ENCODE measurements around the gene CLEC2B. TPM values are rescaled to one million over a fixed set of nuclear protein-coding genes. Genes with fewer than 3 reads are reported as not detected.

Gene CLEC2B
- polyA plus RNA-seq, 1 donor = 1.7 TPM

DNA sequence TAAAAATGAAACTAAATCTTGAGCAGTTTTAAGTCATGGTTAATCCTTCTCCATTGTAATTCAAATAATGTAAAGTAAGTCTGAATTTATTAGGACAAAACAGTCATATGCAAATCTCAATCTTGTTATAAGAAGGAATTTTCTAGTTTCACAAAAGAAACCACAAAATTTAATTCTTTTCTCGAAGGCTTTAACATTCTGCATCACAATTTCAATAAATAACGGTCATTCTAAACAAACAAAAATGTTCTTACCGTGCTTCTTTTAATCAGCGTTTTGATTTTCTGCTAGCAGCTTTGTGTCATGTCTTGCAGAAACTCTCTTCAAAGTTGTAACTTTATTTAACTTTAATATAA lies 225 bp downstream of the CLEC2B start:
- DNase-seq = no peak

DNA sequence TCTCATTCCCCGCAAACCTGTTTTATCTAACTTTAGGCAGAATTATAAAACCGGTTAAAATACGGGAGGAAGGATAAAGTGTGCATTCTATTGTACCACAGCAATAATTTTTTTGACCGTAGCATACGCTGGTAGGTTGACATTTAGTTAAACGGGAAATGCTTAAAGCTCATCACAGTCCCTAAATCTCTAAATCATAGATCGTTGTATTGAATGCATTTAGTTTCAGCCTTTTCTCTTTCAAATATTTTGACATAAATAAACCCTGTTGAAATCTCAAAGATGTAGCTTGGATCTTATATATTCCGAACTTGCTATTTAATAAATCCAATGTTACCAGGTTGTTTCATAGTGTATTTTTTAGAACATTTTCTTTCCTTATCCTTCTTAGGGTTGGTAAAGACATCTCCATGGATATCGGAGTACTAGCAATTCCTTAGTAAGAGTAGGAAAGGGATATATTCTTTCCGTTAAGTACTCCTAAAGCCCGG lies 798 bp downstream of the CLEC2B start:
- DNase-seq = no peak

GRCh38 chr12:9867531-9867930 lies 1.6 kb downstream of the CLEC2B start:
- no peak for DNase-seq

DNA sequence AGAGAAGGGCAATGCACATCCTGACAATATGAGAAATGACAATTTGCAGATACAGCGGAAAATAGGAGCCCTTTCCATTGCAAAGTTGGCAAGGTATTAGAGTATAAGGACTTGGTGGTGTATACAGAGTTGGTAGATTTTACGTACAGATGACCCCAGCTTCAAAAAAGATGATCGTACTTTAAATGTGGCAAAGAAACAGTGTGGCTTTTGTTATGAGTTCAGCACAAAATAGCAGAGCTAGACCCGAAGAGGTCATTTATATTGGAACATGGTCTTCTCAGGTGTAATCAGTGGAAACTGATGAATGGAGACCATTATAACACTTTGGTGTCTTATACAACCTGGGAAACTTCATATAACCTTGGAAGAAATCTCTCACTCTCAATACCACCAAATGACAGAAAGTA lies 2.3 kb downstream of the CLEC2B start:
- DNase-seq = no peak

GRCh38 chr12:9864913-9865675 lies 4.1 kb downstream of the CLEC2B start:
- DNase-seq = no peak

GRCh38 chr12:9858135-9858534 lies 11.0 kb downstream of the CLEC2B start:
- DNase-seq = no peak

GRCh38 chr12:9856894-9857293 lies 12.3 kb downstream of the CLEC2B start:
- no peak for DNase-seq

DNA sequence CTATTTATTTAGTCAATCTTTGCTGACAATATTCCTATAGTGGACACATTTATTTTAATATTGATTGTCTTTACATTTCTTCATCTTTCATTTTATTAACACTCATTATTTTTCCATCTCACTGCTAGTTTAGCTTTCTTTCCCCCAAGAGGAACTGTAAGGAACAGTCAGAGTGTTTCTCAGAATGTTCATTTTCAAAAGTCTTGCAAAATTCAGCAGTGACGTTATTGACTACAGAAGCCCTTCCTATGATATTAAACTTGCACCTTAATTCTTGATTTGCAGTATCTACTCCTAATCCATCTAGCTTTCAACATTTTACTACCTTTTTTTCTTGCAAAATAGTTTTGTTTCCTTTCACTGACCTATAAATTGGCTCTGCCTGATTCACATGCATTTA lies 13.0 kb downstream of the CLEC2B start:
- no peak for DNase-seq

DNA sequence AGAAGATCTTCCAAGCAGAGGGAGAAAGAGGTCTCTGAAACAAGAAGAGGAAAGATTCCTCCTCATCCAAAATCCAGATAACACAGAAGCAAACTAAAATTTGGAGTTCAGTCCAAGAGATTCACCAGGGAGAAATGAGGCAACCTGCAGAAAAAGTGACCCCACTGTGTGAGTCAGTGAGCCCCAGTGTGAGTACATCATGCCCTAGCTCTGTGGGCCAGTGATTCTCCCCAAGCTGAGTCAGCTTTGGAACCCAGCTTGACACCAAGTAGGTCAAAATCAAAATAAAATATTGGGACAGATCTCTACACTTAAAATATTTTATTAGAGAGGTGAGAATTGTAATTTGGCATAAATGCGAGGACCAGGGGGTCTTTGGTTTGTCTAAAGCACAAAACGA lies 17.2 kb downstream of the CLEC2B start:
- no peak for DNase-seq

- no peak for DNase-seq
Measured at GRCh38 chr12:9851050-9851449, 18.1 kb downstream of the CLEC2B start.

- no peak for DNase-seq
Measured at GRCh38 chr12:9848899-9849298, 20.3 kb downstream of the CLEC2B start.

- no peak for DNase-seq
Measured at GRCh38 chr12:9843407-9843806, 25.7 kb downstream of the CLEC2B start.

GRCh38 chr12:9831720-9832119 lies 37.4 kb downstream of the CLEC2B start:
- DNase-seq = no peak

DNA sequence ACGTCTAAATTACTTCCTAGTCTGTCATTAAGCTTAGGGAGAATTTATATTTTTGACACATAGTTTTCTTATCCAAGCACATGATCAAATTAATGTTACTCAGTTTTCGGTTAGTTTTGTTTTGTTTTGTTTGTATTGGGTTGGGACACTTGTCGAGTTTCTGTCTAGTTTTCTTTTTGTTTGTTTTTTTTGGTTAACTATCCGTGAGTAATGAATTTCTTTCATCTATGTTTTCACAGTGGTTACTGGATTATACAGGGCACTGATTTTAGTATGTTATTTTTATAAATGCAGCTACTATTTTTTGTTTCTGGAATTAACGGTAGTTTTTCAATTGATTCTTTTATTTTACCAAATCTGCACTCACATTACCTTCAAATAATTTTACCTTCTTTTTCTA lies 39.2 kb downstream of the CLEC2B start:
- no peak for DNase-seq

- no peak for DNase-seq
Measured at GRCh38 chr12:9829483-9829882, 39.7 kb downstream of the CLEC2B start.

DNA sequence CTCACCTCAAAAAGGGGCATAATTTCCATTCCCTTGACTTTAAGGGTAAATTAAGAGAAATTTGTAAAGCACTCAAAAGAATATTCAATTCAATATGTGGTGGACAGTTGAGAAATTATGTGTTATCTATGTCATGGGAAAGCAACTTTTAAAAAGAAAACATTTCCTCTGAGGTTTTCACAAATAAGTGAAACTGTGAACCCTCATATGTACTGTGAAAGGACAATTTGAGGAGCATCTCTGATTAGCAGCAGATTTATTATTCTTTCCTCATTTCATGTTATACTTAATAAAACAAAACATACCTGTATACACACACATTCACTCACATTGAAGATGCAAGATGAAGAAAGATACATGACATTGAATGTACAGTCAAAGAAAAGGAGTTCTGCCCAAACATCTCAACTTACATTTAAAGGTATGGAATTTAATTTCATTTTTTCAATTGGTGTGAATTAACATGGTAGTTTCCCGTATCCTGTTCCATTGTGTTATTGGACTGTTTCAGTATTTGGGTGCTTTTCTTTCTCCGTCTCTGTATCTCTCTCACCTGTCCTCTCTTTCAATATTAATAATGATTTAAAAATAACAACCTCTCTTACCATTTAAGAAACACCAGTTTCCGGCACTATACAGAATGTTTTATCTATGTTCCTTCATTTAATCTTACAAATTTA lies 41.8 kb downstream of the CLEC2B start, which contains the start of gene KLRF1:
Gene KLRF1, plus strand, starts transcription at position 273 of the 680 bp plus-strand sequence. Its CDS starts 64 bp downstream, at position 337.
- no peak for DNase-seq

GRCh38 chr12:9820281-9820930 lies 48.7 kb downstream of the CLEC2B start:
- DNase-seq = no peak

GRCh38 chr12:9813821-9814798 lies 55.0 kb downstream of the CLEC2B start:
- no peak for DNase-seq

DNA sequence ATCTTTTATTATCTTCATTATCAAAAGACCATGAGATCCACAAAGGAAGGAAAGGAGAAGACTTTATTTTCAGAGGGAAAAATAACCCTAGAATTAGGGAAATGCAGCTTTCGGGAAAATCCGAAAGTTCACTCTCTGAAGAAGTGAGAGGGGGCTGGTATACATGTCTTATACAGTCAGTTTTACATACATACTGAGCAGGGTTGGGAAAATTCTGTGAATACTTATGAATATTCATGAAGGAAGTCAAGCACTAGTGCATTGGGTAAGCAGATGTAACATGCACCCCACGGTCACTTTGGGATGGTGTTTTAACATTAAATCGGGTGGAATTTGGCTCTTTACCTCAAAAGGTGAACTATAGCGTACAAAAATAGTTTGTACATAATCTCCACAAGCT lies 57.5 kb downstream of the CLEC2B start:
- DNase-seq = no peak

- no peak for DNase-seq
Measured at GRCh38 chr12:9810671-9811070, 58.5 kb downstream of the CLEC2B start.

- DNase-seq = no peak
Measured at GRCh38 chr12:9809866-9810265, 59.3 kb downstream of the CLEC2B start.

- no peak for DNase-seq
Measured at GRCh38 chr12:9809338-9809737, 59.8 kb downstream of the CLEC2B start.

All from hindlimb muscle (tissue), 1 donor.